Left ventricle myocardium inferior (tissue), 1 donor: ENCODE measurements around the gene ATP1A4. TPM values are rescaled to one million over a fixed set of nuclear protein-coding genes. Genes with fewer than 3 reads are reported as not detected.

Experiments
- DNase-seq: peaks from one replicate; pipeline ENCODE4 v3.0.0-alpha.2; 2020
- H3K27ac ChIP-seq: fragments of 200-600 bp; replicated peaks from 2 replicates; pipeline ENCODE4 v1.8.0; 2021
- H3K27me3 ChIP-seq: fragments of 200-600 bp; 2 replicates; pipeline ENCODE4 v1.8.0; 2021; ENCODE audit warnings: low read depth
- H3K36me3 ChIP-seq: fragments of 200-600 bp; 2 replicates; pipeline ENCODE4 v1.8.0; 2021
- H3K4me1 ChIP-seq: fragments of 200-600 bp; 2 replicates; pipeline ENCODE4 v1.8.0; 2021
- H3K4me3 ChIP-seq: fragments of 200-600 bp; 2 replicates; pipeline ENCODE4 v1.8.0; 2021; ENCODE audit warnings: mild to moderate bottlenecking, moderate library complexity
- H3K9me3 ChIP-seq: fragments of 200-600 bp; replicated peaks from 2 replicates; pipeline ENCODE4 v1.8.0; 2021
- intact Hi-C: fragments of 100-400 bp; cut with micrococcal nuclease; formaldehyde crosslinking; loops from one replicate; pipeline ENCODE4 v1.11.0; 2022
- total RNA-seq: library from RNA; stranded (reverse); fragmentation: NEBNext Ultra II Directional; extraction: Animal tissue kit (Norgen Biotek cat#: 25700); gene quantifications from one replicate; pipeline ENCODE4 v1.2.1, GENCODE V29; 2021
- TF ChIP-seq, protein P1 (sequence below): fragments of 200-600 bp; IDR thresholded peaks from 2 replicates; pipeline ENCODE4 v1.8.0; 2021; ENCODE audit warnings: antibody characterized with exemption, mild to moderate bottlenecking, borderline replicate concordance
- donor health status: DM: no; HTN: yes; CAD: no; lungs with severe emphysema.

Gene ATP1A4
- total RNA-seq, 1 donor from 2014 or later, result 0.11 TPM

DNA sequence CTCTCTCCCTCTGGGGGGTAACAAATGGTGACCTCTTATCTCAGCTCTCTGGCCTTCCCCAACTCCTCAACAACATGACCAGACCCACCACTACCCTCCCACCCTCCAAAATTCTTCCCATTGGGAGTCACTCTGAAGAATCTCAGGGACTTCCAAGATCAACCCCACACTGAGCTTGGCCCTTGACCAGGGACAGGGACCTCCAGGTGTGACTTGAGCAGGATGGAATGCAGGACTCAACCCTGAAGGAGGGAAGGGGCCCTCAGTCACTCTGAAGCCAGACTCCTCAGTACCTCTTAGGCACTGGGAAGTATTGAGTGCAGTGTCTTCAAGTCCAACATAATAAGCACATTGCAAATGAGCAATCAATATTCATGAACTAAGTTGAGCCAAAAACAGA lies 40.8 kb downstream of the ATP1A4 start:
- TF ChIP-seq, protein P1, sequence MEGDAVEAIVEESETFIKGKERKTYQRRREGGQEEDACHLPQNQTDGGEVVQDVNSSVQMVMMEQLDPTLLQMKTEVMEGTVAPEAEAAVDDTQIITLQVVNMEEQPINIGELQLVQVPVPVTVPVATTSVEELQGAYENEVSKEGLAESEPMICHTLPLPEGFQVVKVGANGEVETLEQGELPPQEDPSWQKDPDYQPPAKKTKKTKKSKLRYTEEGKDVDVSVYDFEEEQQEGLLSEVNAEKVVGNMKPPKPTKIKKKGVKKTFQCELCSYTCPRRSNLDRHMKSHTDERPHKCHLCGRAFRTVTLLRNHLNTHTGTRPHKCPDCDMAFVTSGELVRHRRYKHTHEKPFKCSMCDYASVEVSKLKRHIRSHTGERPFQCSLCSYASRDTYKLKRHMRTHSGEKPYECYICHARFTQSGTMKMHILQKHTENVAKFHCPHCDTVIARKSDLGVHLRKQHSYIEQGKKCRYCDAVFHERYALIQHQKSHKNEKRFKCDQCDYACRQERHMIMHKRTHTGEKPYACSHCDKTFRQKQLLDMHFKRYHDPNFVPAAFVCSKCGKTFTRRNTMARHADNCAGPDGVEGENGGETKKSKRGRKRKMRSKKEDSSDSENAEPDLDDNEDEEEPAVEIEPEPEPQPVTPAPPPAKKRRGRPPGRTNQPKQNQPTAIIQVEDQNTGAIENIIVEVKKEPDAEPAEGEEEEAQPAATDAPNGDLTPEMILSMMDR, result no peak
- H3K36me3 ChIP-seq, result no peaks in the 10 kb centered on the region
- H3K27ac ChIP-seq, result peak overlapping the region; percentile 2
- no peaks in the 10 kb centered on the region for H3K27me3 ChIP-seq
- H3K4me1 ChIP-seq, result peaks cover 45% of the 10 kb centered on the region
- H3K9me3 ChIP-seq, result no peaks in the 10 kb centered on the region
- no peak overlapping the region for H3K4me3 ChIP-seq
- intact Hi-C loops, result loop anchor here (10.0 kb wide), 1 partner anchor 63 kb away; no protein-coding TSS in a partner anchor
- DNase-seq, result no peak

DNA sequence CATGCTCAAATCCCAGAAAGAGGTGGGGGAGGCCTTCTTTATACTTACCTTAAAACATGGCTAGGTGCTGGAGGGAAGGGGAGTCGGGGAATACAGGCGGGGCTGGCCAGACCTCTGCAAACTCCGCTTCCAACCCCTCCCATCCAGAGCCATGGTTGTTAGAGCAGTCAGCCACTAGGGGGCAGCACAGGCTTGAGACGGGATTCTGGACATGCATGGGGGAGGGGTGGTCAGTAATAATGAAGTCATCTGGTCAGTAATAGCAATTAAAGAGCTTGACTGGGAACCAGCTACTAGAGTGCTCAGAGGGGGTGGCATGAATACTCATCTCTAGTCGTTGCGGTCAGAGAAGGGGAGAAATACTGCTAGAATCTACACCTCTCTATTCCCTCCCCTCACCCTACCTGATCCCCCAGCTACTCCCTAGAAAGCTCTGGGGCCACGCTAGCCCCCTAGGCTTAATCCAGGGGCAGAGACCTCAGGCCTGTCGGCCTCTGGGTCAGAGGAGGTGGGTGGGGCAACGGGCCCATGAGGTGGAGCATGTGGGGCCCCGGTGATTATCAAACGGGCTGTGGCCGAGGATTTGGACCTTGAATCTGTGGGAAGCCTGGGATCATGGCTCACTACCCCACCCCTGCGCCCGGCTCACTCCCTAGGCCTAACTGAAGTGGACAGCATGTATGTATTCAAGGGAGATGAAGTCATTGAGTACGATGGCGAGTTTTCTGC lies 41.9 kb downstream of the ATP1A4 start:
- H3K27ac ChIP-seq, result peak overlapping the region; percentile 69
- peak; percentile 82 for DNase-seq
- peaks cover 48% of the 10 kb centered on the region for H3K4me1 ChIP-seq
- intact Hi-C loops, result loop anchor here (10.0 kb wide), 1 partner anchor 62 kb away; no protein-coding TSS in a partner anchor
- no peaks in the 10 kb centered on the region for H3K27me3 ChIP-seq
- H3K36me3 ChIP-seq, result no peaks in the 10 kb centered on the region
- H3K9me3 ChIP-seq, result no peaks in the 10 kb centered on the region
- TF ChIP-seq, protein P1, result peak; percentile 97
- H3K4me3 ChIP-seq, result peak overlapping the region; percentile 23

DNA sequence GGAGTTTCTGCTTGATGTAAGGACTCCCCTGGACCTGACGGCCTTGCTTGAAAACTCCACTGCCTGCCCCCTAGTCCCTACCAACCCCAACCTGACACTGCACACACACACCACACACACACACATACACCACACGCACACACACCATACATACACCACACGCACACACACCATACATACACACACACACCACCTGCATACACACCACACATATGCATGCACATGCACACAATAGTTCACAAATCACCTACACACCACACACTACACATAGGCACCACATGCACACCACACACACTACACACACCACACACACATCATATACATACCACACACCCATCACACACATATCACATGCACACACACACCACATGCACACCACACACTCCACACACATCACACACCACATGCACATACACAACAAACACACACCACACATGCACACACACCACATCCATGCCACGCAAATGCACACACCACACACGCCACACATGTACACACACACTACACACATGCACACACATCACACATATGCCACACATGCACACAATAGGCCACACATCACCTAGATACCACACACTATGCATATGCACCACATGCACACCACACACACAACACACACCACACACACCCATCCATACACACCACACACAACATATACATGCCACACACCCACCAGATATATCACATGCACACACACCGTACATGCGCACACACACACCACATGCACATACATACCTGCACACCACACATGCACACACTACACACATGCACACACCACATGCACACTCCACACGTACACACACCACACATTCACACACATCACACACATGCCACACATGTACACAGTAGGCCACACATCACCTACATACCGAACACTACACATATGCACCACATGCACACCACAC lies 42.7 kb downstream of the ATP1A4 start:
- intact Hi-C loops, result loop anchor here (10.0 kb wide), 1 partner anchor 61 kb away; no protein-coding TSS in a partner anchor
- Histone ChIP-seq H3K36me3 (no peaks in the 10 kb centered on the region), H3K4me1 (peaks cover 47% of the 10 kb centered on the region), H3K9me3 (no peaks in the 10 kb centered on the region), H3K4me3 (no peak overlapping the region), H3K27ac (no peak overlapping the region), H3K27me3 (no peaks in the 10 kb centered on the region)
- TF ChIP-seq, protein P1, result no peak
- no peak for DNase-seq

DNA sequence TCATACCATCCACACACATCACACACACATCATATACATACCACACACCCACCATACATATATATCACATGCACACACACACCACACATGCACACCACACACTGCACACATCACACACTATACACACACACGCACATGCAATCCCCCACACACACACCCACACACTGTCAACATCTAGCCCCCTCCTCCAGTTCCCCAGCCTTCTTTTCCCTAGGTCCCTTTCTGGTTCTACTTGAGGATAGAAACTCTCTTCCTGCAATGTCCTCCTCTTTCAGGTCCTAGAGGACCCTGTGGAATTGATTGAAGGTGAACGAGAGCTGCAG lies 43.3 kb downstream of the ATP1A4 start:
- intact Hi-C loops, result loop anchor here (10.0 kb wide), 1 partner anchor 60 kb away; no protein-coding TSS in a partner anchor
- TF ChIP-seq, protein P1, result no peak
- Histone ChIP-seq H3K9me3 (no peaks in the 10 kb centered on the region), H3K4me1 (peaks cover 40% of the 10 kb centered on the region), H3K36me3 (no peaks in the 10 kb centered on the region), H3K27ac (no peak overlapping the region), H3K4me3 (no peak overlapping the region), H3K27me3 (no peaks in the 10 kb centered on the region)
- DNase-seq, result no peak

DNA sequence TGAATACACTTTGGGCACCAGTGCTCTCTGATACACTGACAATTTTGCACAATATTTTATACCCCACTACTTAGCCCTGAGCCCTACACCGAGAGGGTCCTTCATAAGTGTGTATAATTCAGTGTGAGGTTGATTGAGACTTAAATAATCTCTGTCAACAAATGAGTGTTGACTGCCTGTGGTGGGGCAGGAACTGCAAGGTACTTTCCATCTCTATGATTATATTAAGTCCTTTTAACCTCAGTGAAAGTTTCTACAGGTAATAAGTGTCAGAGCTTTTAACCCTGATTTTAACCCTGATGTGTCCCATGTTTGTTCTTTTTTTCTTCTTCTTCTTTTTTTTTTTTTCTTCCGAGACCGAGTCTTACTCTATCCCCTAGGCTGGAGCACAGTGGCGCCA lies 44.7 kb downstream of the ATP1A4 start:
- Histone ChIP-seq H3K9me3 (no peaks in the 10 kb centered on the region), H3K36me3 (no peaks in the 10 kb centered on the region), H3K27me3 (no peaks in the 10 kb centered on the region), H3K4me3 (no peak overlapping the region), H3K27ac (no peak overlapping the region), H3K4me1 (peaks cover 26% of the 10 kb centered on the region)
- TF ChIP-seq, protein P1, result no peak
- intact Hi-C loops, result loop anchor here (10.0 kb wide), 1 partner anchor 59 kb away; no protein-coding TSS in a partner anchor
- DNase-seq, result no peak
